Adrenal gland (tissue), 12 donors: Measurements from ENCODE around the gene GLYATL3. TPM values are rescaled to one million over a fixed set of nuclear protein-coding genes. Genes with fewer than 3 reads are reported as not detected.
"Not testable (repeated sequence)": the region's sequence is repeated elsewhere in the genome, so short reads cannot be mapped to it uniquely, and the experiment has no call there.

Experiments used
- DNase-seq, 7 donors: peaks; one replicate each; pipeline ENCODE4 v3.0.0-alpha.2; 2019 to 2020
- H3K27ac ChIP-seq, 5 donors: fragments of 200-600 bp; sonication (generic) in 4 of 5; 1 replicate in 3 of 5; 2 replicates in 2 of 5; pipeline versions ENCODE4 v1.5.1 to v1.8.0; 2016 to 2020; ENCODE audit warnings: mild to moderate bottlenecking in 1 of 5
- H3K27me3 ChIP-seq: fragments of 200-600 bp; 2 replicates; pipeline ENCODE4 v1.8.0; 2021
- H3K36me3 ChIP-seq, 2 donors: fragments of 200-600 bp; replicated peaks in 1 of 2; 1 replicate in 1 of 2; 2 replicates in 1 of 2; pipeline versions ENCODE4 v1.5.1 to v1.8.0; 2018 to 2022
- H3K4me1 ChIP-seq, 2 donors: fragments of 200-600 bp; replicated peaks in 1 of 2; 1 replicate in 1 of 2; 2 replicates in 1 of 2; pipeline versions ENCODE4 v1.5.1 to v1.8.0; 2018 to 2021
- H3K4me3 ChIP-seq, 4 donors: fragments of 200-600 bp; sonication (generic) in 3 of 4; one replicate each; pipeline ENCODE4 v1.5.1; 2016 to 2018
- H3K9me3 ChIP-seq, 3 donors: fragments of 200-600 bp; sonication (generic) in 1 of 3; replicated peaks in 1 of 3; 1 replicate in 2 of 3; 2 replicates in 1 of 3; pipeline versions ENCODE4 v1.5.1 to v1.8.0; 2016 to 2021
- POLR2A ChIP-seq, 2 donors: fragments of 450-650 bp; IDR thresholded peaks; one replicate each; pipeline ENCODE4 v1.6.1; 2017; ENCODE audit warnings: antibody characterized with exemption in 2 of 2, mild to moderate bottlenecking in 2 of 2, moderate library complexity in 1 of 2
- WGBS, 4 donors: extraction: QIAGEN DNeasy Blood & Tissue Kit in 2 of 4; methylation state at CpG; one replicate each; pipeline versions ENCODE4 v1.1.5 to v1.1.7; 2013 to 2017; 5-methylcytosine and 5-hydroxymethylcytosine counted together
- intact Hi-C, 2 donors: fragments of 100-400 bp; cut with DNase I; formaldehyde crosslinking; loops; one replicate each; pipeline versions ENCODE4 v1.14.1 to v1.15.0; 2022 to 2023
- polyA plus RNA-seq, 3 donors: library from polyadenylated mRNA; stranded (reverse); fragments of 200-250 nt in 2 of 3; fragments of 350-450 nt in 1 of 3; fragmentation: Illumina TruSeq in 1 of 3; extraction: RNeasy Lipid Tissue Mini Kit (QIAGEN cat#74804) in 1 of 3; gene quantifications; one replicate each; pipeline ENCODE4 v1.2.3, GENCODE V29; 2013 to 2014
- total RNA-seq, 9 donors: library from RNA; depleted of rRNA in 4 of 9; stranded (reverse); fragments of >200 nt in 4 of 9; fragments of 120-200 nt in 1 of 9; fragmentation: NEBNext Ultra II Directional in 1 of 9; extraction: Animal tissue kit (Norgen Biotek cat#: 25700) in 1 of 9; gene quantifications; one replicate each; pipeline versions ENCODE4 v1.1.0 to v1.2.4, GENCODE V29; 2013 to 2023
- TF ChIP-seq, protein P1 (sequence below), 6 experiments: fragments of 450-650 bp in 4 of 6; fragments of 200-600 bp in 2 of 6; sonication (generic) in 1 of 6; IDR thresholded peaks; 1 replicate in 5 of 6; 2 replicates in 1 of 6; pipeline versions ENCODE4 v1.5.1 to v1.8.0; 2016 to 2021; ENCODE audit warnings: antibody characterized with exemption in 6 of 6, mild to moderate bottlenecking in 2 of 6, moderate library complexity in 1 of 6
- donor health status: healthy with polysubstance abuse.
- donor health status: Bipolar disorder and iron deficiency.
- donor health status: DM: yes; HTN: yes; CAD: no.
- donor health status: DM: no; HTN: no; CAD: no.
- donor health status: DM: no; HTN: no; CAD: no.
- donor health status: DM: yes; HTN: yes; CAD: no.

Gene GLYATL3
- total and polyA plus RNA-seq, 12 donors, result not detected

GRCh38 chr6:49464691-49465090 is 35.0 kb upstream of the GLYATL3 start:
- peaks cover 16 to 30% of the 10 kb centered on the region in 2 donors for H3K4me1 ChIP-seq
- no peak for TF ChIP-seq POLR2A (IDR thresholded peaks at IDR 0.05)
- TF ChIP-seq, protein P1, sequence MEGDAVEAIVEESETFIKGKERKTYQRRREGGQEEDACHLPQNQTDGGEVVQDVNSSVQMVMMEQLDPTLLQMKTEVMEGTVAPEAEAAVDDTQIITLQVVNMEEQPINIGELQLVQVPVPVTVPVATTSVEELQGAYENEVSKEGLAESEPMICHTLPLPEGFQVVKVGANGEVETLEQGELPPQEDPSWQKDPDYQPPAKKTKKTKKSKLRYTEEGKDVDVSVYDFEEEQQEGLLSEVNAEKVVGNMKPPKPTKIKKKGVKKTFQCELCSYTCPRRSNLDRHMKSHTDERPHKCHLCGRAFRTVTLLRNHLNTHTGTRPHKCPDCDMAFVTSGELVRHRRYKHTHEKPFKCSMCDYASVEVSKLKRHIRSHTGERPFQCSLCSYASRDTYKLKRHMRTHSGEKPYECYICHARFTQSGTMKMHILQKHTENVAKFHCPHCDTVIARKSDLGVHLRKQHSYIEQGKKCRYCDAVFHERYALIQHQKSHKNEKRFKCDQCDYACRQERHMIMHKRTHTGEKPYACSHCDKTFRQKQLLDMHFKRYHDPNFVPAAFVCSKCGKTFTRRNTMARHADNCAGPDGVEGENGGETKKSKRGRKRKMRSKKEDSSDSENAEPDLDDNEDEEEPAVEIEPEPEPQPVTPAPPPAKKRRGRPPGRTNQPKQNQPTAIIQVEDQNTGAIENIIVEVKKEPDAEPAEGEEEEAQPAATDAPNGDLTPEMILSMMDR (IDR thresholded peaks at IDR 0.05), result no peak
- H3K27ac ChIP-seq, result no peak overlapping the region
- H3K9me3 ChIP-seq, result no peaks in the 10 kb centered on the region
- H3K4me3 ChIP-seq, result no peak overlapping the region
- no peaks in the 10 kb centered on the region for H3K36me3 ChIP-seq
- intact Hi-C loops, result no loop called here
- DNase-seq, result no peak
- H3K27me3 ChIP-seq, result no peaks in the 10 kb centered on the region
- WGBS, 4 donors, result 91 to 99% (median 96%) methylated on average over 2 of the region's 2 CpGs

GRCh38 chr6:49468042-49468441 is 31.7 kb upstream of the GLYATL3 start:
- no peaks in the 10 kb centered on the region for H3K27me3 ChIP-seq
- no peak overlapping the region for H3K27ac ChIP-seq
- no peak overlapping the region for H3K4me3 ChIP-seq
- H3K9me3 ChIP-seq, result no peaks in the 10 kb centered on the region
- WGBS, 4 donors, result 92 to 97% (median 94%) methylated on average over 2 to 9 of the region's 9 CpGs
- intact Hi-C loops, result no loop called here
- no peak for TF ChIP-seq POLR2A (IDR thresholded peaks at IDR 0.05)
- TF ChIP-seq, protein P1 (IDR thresholded peaks at IDR 0.05), result no peak
- no peak for DNase-seq
- peaks cover 0 to 3% of the 10 kb centered on the region in 2 donors for H3K36me3 ChIP-seq
- peaks cover 5 to 10% of the 10 kb centered on the region in 2 donors for H3K4me1 ChIP-seq

DNA sequence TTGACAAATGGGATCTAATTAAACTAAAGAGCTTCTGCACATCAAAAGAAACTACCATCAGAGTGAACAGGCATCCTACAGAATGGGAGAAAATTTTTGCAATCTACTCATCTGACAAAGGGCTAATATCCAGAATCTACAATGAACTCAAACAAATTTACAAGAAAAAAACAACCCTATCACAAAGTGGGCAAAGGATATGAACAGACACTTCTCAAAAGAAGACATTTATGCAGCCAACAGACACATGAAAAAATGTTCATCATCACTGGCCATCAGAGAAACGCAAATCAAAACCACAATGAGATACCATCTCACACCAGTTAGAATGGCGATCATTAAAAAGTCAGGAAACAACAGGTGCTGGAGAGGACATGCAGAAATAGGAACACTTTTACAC is 23.2 kb upstream of the GLYATL3 start:
- H3K9me3 ChIP-seq, H3K4me3 ChIP-seq, H3K27ac ChIP-seq, H3K27me3 ChIP-seq, H3K4me1 ChIP-seq, intact Hi-C loops, DNase-seq, H3K36me3 ChIP-seq: not testable (repeated sequence)
- 80 to 100% (median 92%) methylated on average over 1 to 2 of the region's 2 CpGs for WGBS, 4 donors

- H3K4me3 ChIP-seq, result no peak overlapping the region
- TF ChIP-seq, protein P1 (IDR thresholded peaks at IDR 0.05), result no peak
- WGBS, 4 donors, result 94 to 97% (median 95%) methylated on average over 3 of the region's 3 CpGs
- peaks cover 0 to 4% of the 10 kb centered on the region in 2 donors for H3K36me3 ChIP-seq
- intact Hi-C loops, result no loop called here
- no peaks in the 10 kb centered on the region for H3K27me3 ChIP-seq
- no peaks in the 10 kb centered on the region for H3K4me1 ChIP-seq
- no peak overlapping the region for H3K27ac ChIP-seq
- H3K9me3 ChIP-seq, result no peaks in the 10 kb centered on the region
- no peak for DNase-seq
These were observed 20.3 kb upstream of the GLYATL3 start for GRCh38 chr6:49479308-49479970.

DNA sequence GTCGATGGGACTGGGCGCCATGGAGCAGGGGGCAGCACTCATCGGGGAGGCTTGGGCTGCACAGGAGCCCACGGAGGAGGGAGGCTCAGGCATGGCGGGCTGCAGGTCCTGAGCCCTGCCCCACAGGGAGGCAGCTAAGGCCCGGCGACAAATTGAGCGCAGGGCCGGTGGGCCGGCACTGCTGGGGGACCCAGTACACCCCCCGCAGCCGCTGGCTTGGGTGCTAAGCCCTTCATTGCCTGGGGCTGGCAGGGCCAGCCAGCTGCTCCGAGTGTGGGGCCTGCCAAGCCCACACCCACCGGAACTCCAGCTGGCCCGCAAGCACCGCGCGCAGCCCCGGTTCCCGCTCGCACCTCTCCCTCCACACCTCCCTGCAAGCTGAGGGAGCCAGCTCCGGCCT is 17.9 kb upstream of the GLYATL3 start:
- H3K4me1 ChIP-seq, H3K36me3 ChIP-seq, H3K9me3 ChIP-seq, H3K4me3 ChIP-seq, DNase-seq, H3K27me3 ChIP-seq, intact Hi-C loops, H3K27ac ChIP-seq: not testable (repeated sequence)
- 98 to 100% (median 99%) methylated on average over 1 to 22 of the region's 22 CpGs for WGBS, 4 donors

GRCh38 chr6:49483380-49483779 is 16.3 kb upstream of the GLYATL3 start:
- H3K9me3 ChIP-seq, H3K36me3 ChIP-seq, DNase-seq, H3K4me1 ChIP-seq, H3K27ac ChIP-seq, H3K27me3 ChIP-seq, intact Hi-C loops, H3K4me3 ChIP-seq: not testable (repeated sequence)
- 94 to 98% (median 94%) methylated on average over 9 to 14 of the region's 14 CpGs; no CpG with 5 or more reads in 1 of the 4 donors for WGBS, 4 donors
